Activated CD4-positive, alpha-beta T cell treated with anti-CD3 and anti-CD28 coated beads, Interleukin-2, amount 10 ng/mL, durations not matched to agents 7 days and 5 days (primary cell): ENCODE data around the gene MATN4. TPM values are rescaled to one million over a fixed set of nuclear protein-coding genes. Genes with fewer than 3 reads are reported as not detected.

ENCODE experiments used
- CTCF ChIA-PET: fragments of 350-600 bp; sonication (Branson Sonifier 250); formaldehyde crosslinking; loops from one replicate; lab custom pipeline; 2021; ENCODE audit warnings: antibody characterized with exemption; lab: Charles Lee
- POLR2A ChIA-PET: fragments of 350-600 bp; sonication (Branson Sonifier 250); formaldehyde crosslinking; loops from one replicate; lab custom pipeline; 2021; ENCODE audit warnings: antibody characterized with exemption; lab: Charles Lee
- DNase-seq: peaks from one replicate; pipeline ENCODE4 v3.0.0-alpha.2; 2020
- H3K27ac Mint-ChIP-seq: one replicate; pipeline ENCODE4 v1.8.0; 2021; ENCODE audit warnings: mild to moderate bottlenecking, moderate library complexity, mixed read lengths
- H3K27me3 Mint-ChIP-seq: one replicate; pipeline ENCODE4 v1.8.0; 2021; ENCODE audit warnings: mixed read lengths
- H3K36me3 Mint-ChIP-seq: one replicate; pipeline ENCODE4 v1.8.0; 2021; ENCODE audit warnings: low read depth, mixed read lengths
- H3K4me1 Mint-ChIP-seq: one replicate; pipeline ENCODE4 v1.8.0; 2021; ENCODE audit warnings: mixed read lengths
- H3K4me3 Mint-ChIP-seq: one replicate; pipeline ENCODE4 v1.8.0; 2021; ENCODE audit warnings: mild to moderate bottlenecking, moderate library complexity, mixed read lengths
- H3K9me3 Mint-ChIP-seq: one replicate; pipeline ENCODE4 v1.8.0; 2021; ENCODE audit warnings: mixed read lengths
- total RNA-seq, 2 experiments: library from RNA; stranded (reverse); gene quantifications; one replicate each; pipeline ENCODE4 v1.2.3, GENCODE V29; 2021

The MATN4 gene
- total RNA-seq, 2 experiments from 2014 or later, result 0.17 to 0.25 TPM

DNA sequence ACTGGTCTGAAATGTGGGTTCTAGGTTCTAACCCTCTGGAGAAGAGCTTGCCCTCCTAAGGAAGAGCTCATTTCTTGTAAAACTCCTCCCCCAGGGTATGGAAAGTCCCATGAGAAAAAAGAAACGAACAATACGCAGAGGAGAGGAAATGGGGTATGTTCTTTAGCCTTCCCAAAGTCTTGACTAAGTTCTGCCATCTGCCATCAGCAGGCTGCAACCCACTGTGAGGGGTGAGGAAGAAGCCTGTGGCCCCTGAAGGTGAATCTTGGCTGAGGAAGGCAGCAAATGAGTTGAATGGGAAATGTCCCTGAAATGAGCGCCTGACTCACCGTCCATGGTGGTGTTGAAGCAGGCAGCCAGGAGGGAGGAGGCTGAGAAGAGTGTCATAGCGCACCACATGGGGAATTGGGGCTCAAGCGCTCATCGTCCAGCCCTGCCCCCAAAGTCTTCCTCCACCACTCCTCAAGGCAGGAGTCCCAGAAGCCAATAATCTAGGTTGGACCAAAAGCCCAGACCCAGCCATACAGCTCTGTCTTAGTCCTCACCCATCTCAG, 10.4 kb upstream of the MATN4 start:
- no peaks in the 10 kb centered on the region for H3K36me3 Mint-ChIP-seq
- POLR2A ChIA-PET, result interaction anchor here (0.6 kb wide), 1 partner anchor 147 kb away, joined by 3 read pairs; no protein-coding TSS in a partner anchor

DNA sequence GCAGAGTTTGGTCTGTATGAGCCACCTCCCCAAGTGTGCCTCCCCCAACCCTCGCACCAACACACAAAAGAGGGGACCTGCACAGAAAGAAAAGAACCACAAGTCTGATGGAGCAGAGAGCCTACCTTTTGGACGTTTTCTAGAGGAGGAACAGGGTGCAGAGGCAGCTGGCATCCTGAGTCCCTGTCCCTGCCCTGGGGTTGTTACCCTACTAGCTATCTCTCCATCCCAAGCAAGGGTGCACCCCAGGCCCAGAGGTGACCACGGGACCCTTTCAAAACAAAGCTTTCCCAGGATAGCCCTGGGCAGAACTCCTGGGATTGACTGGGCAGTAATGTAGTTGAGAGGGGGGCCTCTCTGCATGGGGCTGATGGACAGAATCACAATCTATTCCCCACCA, 9.7 kb upstream of the MATN4 start:
- DNase-seq, result no peak
- Mint-ChIP-seq H3K4me1 (peaks cover 44% of the 10 kb centered on the region), H3K9me3 (no peaks in the 10 kb centered on the region), H3K36me3 (no peaks in the 10 kb centered on the region), H3K27ac (no peak overlapping the region), H3K4me3 (no peak overlapping the region), H3K27me3 (peaks cover 34% of the 10 kb centered on the region)
- ChIA-PET CTCF (interaction anchor here (0.7 to 3.6 kb wide), 9 partner anchors 8 to 350 kb away, joined by 3 to 20 read pairs (median 8); partner anchors contain the start of gene SYS1), POLR2A (interaction anchor here (0.5 to 0.6 kb wide), 2 partner anchors 15 to 147 kb away, joined by 3 read pairs; no protein-coding TSS in a partner anchor)

More for the DNA sequence above, 10.4 kb upstream of the MATN4 start:
- no peak for DNase-seq
- Mint-ChIP-seq H3K27me3 (peaks cover 32% of the 10 kb centered on the region), H3K9me3 (no peaks in the 10 kb centered on the region), H3K4me1 (peaks cover 44% of the 10 kb centered on the region), H3K27ac (peak overlapping the region; percentile 14), H3K4me3 (no peak overlapping the region)
- CTCF ChIA-PET, result interaction anchor here (0.7 to 3.6 kb wide), 22 partner anchors 8 to 639 kb away, joined by 3 to 20 read pairs (median 4); partner anchors contain the start of genes SDC4 and SYS1

DNA sequence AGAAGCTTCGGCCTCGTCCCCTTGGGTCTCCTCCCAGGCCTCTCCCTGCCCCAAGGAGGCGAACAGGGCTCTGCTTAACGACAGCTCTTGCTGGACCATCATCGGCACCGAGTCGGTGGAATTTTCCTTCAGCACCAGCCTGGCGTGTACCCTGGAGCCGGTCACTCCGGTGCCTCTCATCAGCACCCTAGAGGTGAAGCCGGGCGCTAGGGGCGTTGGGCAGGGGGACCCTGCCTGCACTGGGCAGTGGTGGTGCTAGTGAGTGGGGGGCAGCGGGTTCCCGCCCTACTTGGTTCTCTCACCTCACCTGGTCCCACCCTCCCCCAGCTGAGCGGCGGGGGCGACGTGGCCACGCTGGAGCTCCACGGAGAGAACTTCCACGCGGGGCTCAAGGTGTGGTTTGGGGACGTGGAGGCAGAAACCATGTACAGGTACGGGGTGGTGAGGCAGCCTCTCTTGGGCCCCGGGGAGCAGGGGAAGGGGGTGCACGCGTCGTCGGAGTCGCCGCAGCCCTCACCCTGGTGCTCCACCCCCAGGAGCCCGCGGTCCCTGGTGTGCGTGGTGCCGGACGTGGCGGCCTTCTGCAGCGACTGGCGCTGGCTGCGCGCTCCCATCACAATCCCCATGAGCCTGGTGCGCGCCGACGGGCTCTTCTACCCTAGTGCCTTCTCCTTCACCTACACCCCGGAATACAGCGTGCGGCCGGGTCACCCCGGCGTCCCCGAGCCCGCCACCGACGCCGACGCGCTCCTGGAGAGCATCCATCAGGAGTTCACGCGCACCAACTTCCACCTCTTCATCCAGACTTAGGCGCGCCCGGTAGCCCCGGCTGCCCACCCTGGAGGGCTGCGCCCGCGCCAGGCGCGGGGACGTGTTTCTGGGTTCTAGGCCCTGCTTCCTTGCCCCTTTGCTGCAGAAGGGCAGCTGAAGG, 8.3 kb upstream of the MATN4 start:
- ChIA-PET CTCF (interaction anchor here (2.8 to 3.6 kb wide), 2 partner anchors 14 to 24 kb away, joined by 15 to 20 read pairs; no protein-coding TSS in a partner anchor), POLR2A (no interaction called here)
- H3K36me3 Mint-ChIP-seq, result no peaks in the 10 kb centered on the region
- no peaks in the 10 kb centered on the region for H3K9me3 Mint-ChIP-seq
- no peak overlapping the region for H3K27ac Mint-ChIP-seq
- no peak for DNase-seq
- H3K4me1 Mint-ChIP-seq, result peaks cover 47% of the 10 kb centered on the region
- no peak overlapping the region for H3K4me3 Mint-ChIP-seq
- peaks cover 39% of the 10 kb centered on the region for H3K27me3 Mint-ChIP-seq

DNA sequence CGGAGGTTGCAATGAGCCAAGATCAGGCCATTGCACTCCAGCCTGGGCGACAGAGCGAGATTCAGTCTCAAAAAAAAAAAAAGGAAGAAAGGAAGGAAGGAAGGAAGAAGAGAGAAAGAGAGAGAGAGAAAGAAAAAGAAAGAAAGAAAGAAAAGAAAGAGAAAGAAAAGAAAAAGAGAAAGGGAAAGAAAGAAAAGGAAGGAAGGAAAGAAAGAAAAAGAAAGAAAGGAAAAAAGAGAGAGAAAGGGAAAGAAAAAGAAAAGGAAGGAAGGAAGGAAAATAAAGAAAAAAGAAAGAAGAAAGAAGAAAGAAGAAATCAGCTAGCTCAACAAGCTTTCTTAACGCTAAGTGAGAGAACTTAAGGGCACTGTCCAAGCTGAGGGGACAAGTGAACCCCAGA, 7.6 kb upstream of the MATN4 start:
- Mint-ChIP-seq H3K4me1 (peaks cover 43% of the 10 kb centered on the region), H3K27ac (no peak overlapping the region), H3K27me3 (peaks cover 43% of the 10 kb centered on the region), H3K9me3 (no peaks in the 10 kb centered on the region), H3K36me3 (no peaks in the 10 kb centered on the region), H3K4me3 (no peak overlapping the region)
- ChIA-PET CTCF (interaction anchor here (0.6 to 0.7 kb wide), 3 partner anchors 11 to 456 kb away, joined by 3 to 4 read pairs (median 3); no protein-coding TSS in a partner anchor), POLR2A (no interaction called here)
- DNase-seq, result no peak

DNA sequence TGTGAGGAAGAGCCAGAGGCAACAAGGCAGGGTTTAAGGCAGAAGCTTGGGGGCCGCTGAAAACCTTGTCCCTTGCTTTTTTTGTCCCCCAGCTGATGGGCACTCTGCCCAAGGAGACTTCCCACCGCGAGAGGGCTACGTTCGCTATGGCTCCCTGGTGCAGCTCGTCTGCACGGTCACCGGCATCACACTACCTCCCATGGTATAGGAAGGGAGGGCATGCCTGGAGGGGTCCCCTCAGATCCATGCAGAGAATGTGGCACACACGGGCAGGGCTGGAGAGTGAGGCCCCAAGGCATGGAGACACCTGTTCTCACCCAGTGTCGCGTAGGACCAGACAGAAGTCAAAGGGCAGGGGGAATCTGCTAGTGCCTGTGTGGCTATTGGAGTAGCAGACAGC, 5.8 kb upstream of the MATN4 start:
- POLR2A ChIA-PET, result no interaction called here
- CTCF ChIA-PET, result interaction anchor here (1.0 to 1.4 kb wide), 4 partner anchors 11 to 457 kb away, joined by 3 to 5 read pairs (median 4); no protein-coding TSS in a partner anchor
- DNase-seq, result no peak
- peaks cover 48% of the 10 kb centered on the region for H3K27me3 Mint-ChIP-seq
- no peak overlapping the region for H3K27ac Mint-ChIP-seq
- H3K9me3 Mint-ChIP-seq, result no peaks in the 10 kb centered on the region
- no peaks in the 10 kb centered on the region for H3K36me3 Mint-ChIP-seq
- no peak overlapping the region for H3K4me3 Mint-ChIP-seq
- peaks cover 34% of the 10 kb centered on the region for H3K4me1 Mint-ChIP-seq

DNA sequence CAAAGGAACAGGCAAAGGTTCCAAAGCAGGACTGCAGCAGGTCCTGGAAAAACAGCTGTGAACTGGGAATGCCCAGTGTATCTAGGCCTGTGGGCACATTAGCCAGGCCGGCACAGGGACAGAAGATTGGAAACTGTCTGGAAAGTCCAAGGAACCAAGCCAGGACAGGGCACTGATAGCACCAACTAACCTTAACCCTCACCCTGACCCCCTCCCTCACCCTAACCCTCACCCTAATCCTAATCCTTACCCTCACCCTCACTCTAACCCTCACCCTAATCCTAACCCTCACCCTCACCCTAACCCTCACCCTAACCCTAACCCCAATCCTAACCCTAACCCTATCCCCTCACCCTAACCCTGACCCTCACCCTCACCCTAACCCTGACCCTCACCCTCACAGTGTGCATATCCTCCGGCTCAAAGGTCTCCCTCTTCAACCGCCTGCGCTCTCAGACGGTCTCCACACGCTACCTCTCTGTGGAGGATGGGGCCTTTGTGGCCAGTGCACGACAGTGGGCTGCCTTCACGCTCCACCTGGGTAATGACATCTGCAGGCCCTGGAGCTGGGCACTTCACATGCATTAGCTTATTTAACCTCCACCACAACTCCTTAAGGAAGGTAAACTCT, 5.1 kb upstream of the MATN4 start:
- peaks cover 50% of the 10 kb centered on the region for H3K27me3 Mint-ChIP-seq
- H3K27ac Mint-ChIP-seq, result no peak overlapping the region
- POLR2A ChIA-PET, result interaction anchor here (0.6 kb wide), 1 partner anchor 47 kb away, joined by 3 read pairs; no protein-coding TSS in a partner anchor
- peaks cover 26% of the 10 kb centered on the region for H3K4me1 Mint-ChIP-seq
- H3K36me3 Mint-ChIP-seq, result no peaks in the 10 kb centered on the region
- H3K4me3 Mint-ChIP-seq, result no peak overlapping the region
- DNase-seq, result no peak
- CTCF ChIA-PET, result interaction anchor here (1.0 to 1.4 kb wide), 4 partner anchors 10 to 458 kb away, joined by 3 to 5 read pairs (median 4); no protein-coding TSS in a partner anchor
- no peaks in the 10 kb centered on the region for H3K9me3 Mint-ChIP-seq

DNA sequence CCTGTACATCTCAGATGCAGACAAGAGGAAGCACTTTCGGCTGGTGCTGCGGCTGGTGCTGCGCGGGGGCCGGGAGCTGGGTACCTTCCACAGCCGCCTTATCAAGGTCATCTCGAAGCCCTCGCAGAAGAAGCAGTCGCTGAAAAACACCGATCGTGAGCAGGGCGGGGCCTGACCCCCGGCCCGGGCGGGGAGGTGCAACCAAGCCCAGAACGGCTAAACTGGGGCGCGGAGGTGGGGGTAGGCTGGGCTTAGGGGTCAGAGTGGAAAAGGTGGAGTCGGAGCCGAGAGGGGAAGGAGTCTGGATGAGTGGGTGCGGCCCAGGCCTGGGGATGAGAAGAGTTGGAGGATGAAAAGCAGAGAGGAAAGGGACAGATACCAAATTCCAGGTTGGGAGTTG, 4.1 kb upstream of the MATN4 start:
- ChIA-PET CTCF (interaction anchor here (0.6 to 1.5 kb wide), 17 partner anchors 9 to 783 kb away, joined by 3 to 10 read pairs (median 4); partner anchors contain the start of genes SYS1 and YWHAB), POLR2A (interaction anchor here (0.6 kb wide), 1 partner anchor 48 kb away, joined by 3 read pairs; no protein-coding TSS in a partner anchor)
- H3K27ac Mint-ChIP-seq, result no peak overlapping the region
- H3K36me3 Mint-ChIP-seq, result no peaks in the 10 kb centered on the region
- H3K27me3 Mint-ChIP-seq, result peaks cover 51% of the 10 kb centered on the region
- peaks cover 18% of the 10 kb centered on the region for H3K4me1 Mint-ChIP-seq
- no peak for DNase-seq
- no peaks in the 10 kb centered on the region for H3K9me3 Mint-ChIP-seq
- no peak overlapping the region for H3K4me3 Mint-ChIP-seq

DNA sequence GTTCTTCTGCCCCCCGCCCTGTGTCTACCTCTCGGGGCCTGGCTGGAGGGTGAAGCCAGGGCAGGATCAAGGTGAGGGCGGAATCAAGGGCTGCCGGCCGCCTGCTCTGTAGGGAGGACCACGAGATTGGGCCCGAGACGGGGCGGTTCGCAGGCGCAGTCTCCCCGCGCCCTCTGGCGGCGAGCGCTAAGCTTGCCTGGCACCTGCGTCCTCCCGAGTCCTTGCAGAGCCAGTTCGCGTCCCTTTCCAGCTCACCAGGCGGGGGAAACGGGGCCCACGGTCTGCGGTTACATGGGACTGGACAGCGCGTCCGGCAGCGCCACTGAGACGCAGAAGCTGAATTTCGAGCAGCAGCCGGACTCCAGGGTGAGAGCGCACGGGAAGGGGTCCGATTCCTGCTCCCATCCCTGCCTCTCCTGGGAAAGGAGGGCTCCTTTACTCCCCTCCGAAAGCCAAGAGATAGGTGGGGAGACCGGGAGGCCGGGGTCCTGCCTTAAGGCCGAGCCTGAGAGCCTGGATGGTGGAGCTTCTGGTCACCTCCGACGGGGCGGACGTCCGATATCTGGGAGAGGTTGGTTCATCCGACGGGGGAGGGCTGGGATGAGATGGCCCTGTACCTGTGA, 3.6 kb upstream of the MATN4 start:
- Mint-ChIP-seq H3K27me3 (peaks cover 47% of the 10 kb centered on the region), H3K4me3 (no peak overlapping the region)
- CTCF ChIA-PET, result interaction anchor here (0.6 to 1.5 kb wide), 17 partner anchors 8 to 460 kb away, joined by 3 to 10 read pairs (median 4); partner anchors contain the start of genes SYS1 and YWHAB

DNA sequence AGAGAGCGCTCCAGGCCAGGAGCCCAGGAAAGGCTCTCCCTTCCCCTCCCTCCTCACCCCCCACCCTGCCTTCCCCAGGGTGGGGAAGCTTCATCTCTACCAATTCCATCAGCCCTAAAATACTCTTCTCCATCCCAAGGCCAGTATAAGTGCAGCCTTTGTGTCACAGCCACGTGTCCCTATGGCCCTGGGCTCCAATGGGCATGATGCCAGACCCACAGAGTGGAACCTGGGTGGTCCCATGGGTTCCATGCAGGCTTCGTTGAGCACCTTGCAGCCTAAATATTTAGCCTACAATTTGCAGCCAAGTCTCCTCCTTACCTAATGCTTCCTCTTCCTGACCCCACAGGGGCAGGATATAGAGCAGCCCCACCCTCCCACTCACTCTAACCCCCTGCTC, 976 bp upstream of the MATN4 start:
- Mint-ChIP-seq H3K27me3 (peaks cover 38% of the 10 kb centered on the region), H3K4me3 (no peak overlapping the region), H3K9me3 (no peaks in the 10 kb centered on the region), H3K4me1 (peaks cover 14% of the 10 kb centered on the region), H3K27ac (no peak overlapping the region), H3K36me3 (no peaks in the 10 kb centered on the region)
- POLR2A ChIA-PET, result no interaction called here
- CTCF ChIA-PET, result interaction anchor here (1.1 kb wide), 1 partner anchor 462 kb away, joined by 3 read pairs; no protein-coding TSS in a partner anchor
- no peak for DNase-seq

More for the DNA sequence above, 3.6 kb upstream of the MATN4 start:
- peaks cover 14% of the 10 kb centered on the region for H3K4me1 Mint-ChIP-seq
- no peaks in the 10 kb centered on the region for H3K9me3 Mint-ChIP-seq
- no peak overlapping the region for H3K27ac Mint-ChIP-seq
- peak; percentile 64 for DNase-seq
- POLR2A ChIA-PET, result no interaction called here
- H3K36me3 Mint-ChIP-seq, result no peaks in the 10 kb centered on the region

DNA sequence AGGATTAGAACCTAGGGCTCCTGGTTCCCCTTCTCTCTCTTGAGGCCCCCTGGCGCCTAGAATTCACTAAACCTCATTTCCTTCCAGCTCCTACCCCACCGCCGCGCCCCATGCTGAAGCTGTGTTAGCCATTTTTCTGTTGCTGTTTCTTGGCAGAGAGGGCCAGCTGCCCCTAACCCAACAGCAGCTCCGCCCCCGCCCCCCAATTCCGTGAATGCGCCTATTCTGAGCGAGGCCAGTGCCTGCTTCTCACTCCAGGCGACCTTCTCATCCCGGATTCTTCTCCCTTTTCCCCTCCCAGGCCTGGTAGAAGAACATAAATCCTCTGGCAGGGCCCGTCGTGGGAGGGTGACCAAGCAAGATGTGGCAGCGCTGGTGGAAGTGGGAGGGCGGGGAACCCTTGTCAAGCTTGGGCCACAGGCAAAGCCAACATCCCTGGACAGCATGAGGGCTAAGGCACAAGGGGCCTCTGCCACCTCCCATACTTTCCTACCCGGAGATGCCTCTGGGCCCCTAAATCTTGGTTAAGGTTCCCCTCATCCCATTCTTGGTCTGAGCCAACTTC, 941 bp downstream of the MATN4 start:
- no peak overlapping the region for H3K4me3 Mint-ChIP-seq
- H3K27me3 Mint-ChIP-seq, result peaks cover 34% of the 10 kb centered on the region
- ChIA-PET CTCF (no interaction called here), POLR2A (no interaction called here)
- H3K27ac Mint-ChIP-seq, result no peak overlapping the region
- no peak for DNase-seq
- H3K9me3 Mint-ChIP-seq, result no peaks in the 10 kb centered on the region
- H3K4me1 Mint-ChIP-seq, result peaks cover 24% of the 10 kb centered on the region
- H3K36me3 Mint-ChIP-seq, result no peaks in the 10 kb centered on the region

DNA sequence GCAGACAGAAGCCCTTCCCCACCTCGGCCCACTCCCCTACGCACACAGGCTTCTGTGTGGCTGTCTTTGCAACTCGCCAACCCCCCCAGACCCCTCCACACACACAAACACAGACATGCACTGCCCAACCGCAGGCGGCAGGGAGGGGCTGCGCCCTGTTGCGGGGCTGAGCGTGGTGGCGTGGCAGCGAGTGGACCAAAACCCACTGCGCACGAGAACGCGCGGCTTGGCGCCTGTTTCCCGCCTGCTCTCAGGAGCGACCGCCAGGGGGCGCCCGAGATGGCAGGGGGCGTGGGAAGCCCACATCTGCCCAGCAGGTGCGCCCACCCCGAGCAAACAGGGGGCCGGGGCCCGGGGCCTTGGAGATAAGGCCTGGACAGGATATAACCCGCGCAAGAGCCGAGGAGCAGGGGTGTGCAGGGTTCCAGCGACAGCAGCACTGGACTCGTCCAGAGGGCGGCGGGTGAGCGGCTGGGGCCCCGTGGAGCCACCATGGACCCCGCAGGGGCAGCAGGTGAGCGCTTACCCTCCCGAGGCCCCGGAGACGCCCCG, 1.6 kb downstream of the MATN4 start, which contains the start of gene RBPJL:
TSS of gene RBPJL (plus strand) at position 410 of the 552 bp plus-strand sequence. CDS start at position 493, 83 bp downstream.
- CTCF ChIA-PET, result no interaction called here

More for the DNA sequence above, 1.6 kb downstream of the MATN4 start, which contains the start of gene RBPJL:
- H3K27ac Mint-ChIP-seq, result no peak within 1 kb of the TSS
- no peaks in the 10 kb centered on the region for H3K9me3 Mint-ChIP-seq
- H3K36me3 Mint-ChIP-seq, result no peaks in the 10 kb centered on the region
- H3K27me3 Mint-ChIP-seq, result peaks cover 33% of the 10 kb centered on the region
- peaks cover 27% of the 10 kb centered on the region for H3K4me1 Mint-ChIP-seq
- no peak within 1 kb of the TSS for H3K4me3 Mint-ChIP-seq
- peak; percentile 35 for DNase-seq
- POLR2A ChIA-PET, result no interaction called here
